ENCODE data around the gene COX7A2. TPM values are rescaled to one million over a fixed set of nuclear protein-coding genes. Genes with fewer than 3 reads are reported as not detected.

COX7A2 gene
- total RNA-seq, 1 experiment from 2014 or later = 516 TPM

GRCh38 chr6:75249837-75250236 is 6.2 kb upstream of the COX7A2 start:
- H3K56ac ChIP-seq (ENCODE audit: insufficient read length, low read depth, low read length) = no peak overlapping the region
- H4K20me1 ChIP-seq (ENCODE audit: control insufficient read depth, insufficient read depth, insufficient read length) = no peaks in the 10 kb centered on the region
- H3K79me2 ChIP-seq (ENCODE audit: insufficient read depth, low read length) = no peaks in the 10 kb centered on the region
- no peak overlapping the region for H3T11ph ChIP-seq (ENCODE audit: low read length)
- no peak overlapping the region for H2BK20ac ChIP-seq (ENCODE audit: low read depth, low read length, poor library complexity, severe bottlenecking)
- peaks cover 0 to 4% (median 3%) of the 10 kb centered on the region in 3 experiments; a peak in 2 of 7 replicates for H3K36me3 Mint-ChIP-seq (ENCODE audit: insufficient read depth in 1 of 3, low read depth in 3 of 3)
- peaks cover 5% of the 10 kb centered on the region; the same call in 1 of the 2 replicates for H3K4me1 ChIP-seq (ENCODE audit: insufficient read depth, low read length)
- peak overlapping the region; percentile 25 for H3K4me2 ChIP-seq (ENCODE audit: insufficient read depth, insufficient read length, low read length)
- peak overlapping the region; percentile 47 for H3K27ac ChIP-seq (ENCODE audit: insufficient read length, low read depth, low read length)
- H3K4me1 Mint-ChIP-seq = peaks cover 28 to 33% of the 10 kb centered on the region in 2 experiments
- H2BK15ac ChIP-seq (ENCODE audit: low read depth, low read length) = no peak overlapping the region
- no peaks in the 10 kb centered on the region for H3K27me3 ChIP-seq (ENCODE audit: insufficient read depth, low read length)
- peaks cover 3% of the 10 kb centered on the region; the same call in 1 of the 2 replicates for H3K27me3 Mint-ChIP-seq (ENCODE audit: low read depth)
- no peaks in the 10 kb centered on the region for H3K9me3 ChIP-seq (ENCODE audit: control insufficient read depth, low read depth, low read length)
- H4K8ac ChIP-seq (replicated peaks; ENCODE audit: insufficient read length, low read depth, low read length) = no peak overlapping the region
- H2AK5ac ChIP-seq (ENCODE audit: insufficient read length, low read length) = no peak overlapping the region
- H3K9ac ChIP-seq (ENCODE audit: extremely low read depth, insufficient read length, low read length) = no peak overlapping the region
- no peak overlapping the region for H2BK5ac ChIP-seq (ENCODE audit: insufficient read length, low read length)
- no peak overlapping the region for H2BK120ac ChIP-seq (ENCODE audit: low read depth, low read length, poor library complexity, severe bottlenecking)
- H3K4ac ChIP-seq (ENCODE audit: low read depth, low read length) = no peak overlapping the region
- TF ChIP-seq, protein P1, sequence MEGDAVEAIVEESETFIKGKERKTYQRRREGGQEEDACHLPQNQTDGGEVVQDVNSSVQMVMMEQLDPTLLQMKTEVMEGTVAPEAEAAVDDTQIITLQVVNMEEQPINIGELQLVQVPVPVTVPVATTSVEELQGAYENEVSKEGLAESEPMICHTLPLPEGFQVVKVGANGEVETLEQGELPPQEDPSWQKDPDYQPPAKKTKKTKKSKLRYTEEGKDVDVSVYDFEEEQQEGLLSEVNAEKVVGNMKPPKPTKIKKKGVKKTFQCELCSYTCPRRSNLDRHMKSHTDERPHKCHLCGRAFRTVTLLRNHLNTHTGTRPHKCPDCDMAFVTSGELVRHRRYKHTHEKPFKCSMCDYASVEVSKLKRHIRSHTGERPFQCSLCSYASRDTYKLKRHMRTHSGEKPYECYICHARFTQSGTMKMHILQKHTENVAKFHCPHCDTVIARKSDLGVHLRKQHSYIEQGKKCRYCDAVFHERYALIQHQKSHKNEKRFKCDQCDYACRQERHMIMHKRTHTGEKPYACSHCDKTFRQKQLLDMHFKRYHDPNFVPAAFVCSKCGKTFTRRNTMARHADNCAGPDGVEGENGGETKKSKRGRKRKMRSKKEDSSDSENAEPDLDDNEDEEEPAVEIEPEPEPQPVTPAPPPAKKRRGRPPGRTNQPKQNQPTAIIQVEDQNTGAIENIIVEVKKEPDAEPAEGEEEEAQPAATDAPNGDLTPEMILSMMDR (conservative IDR thresholded peaks at IDR 0.05) = no peak
- no peak overlapping the region for H3K14ac ChIP-seq (ENCODE audit: insufficient read depth, low read length)
- H2BK12ac ChIP-seq (ENCODE audit: insufficient read length, low read depth, low read length) = no peak overlapping the region
- no peaks in the 10 kb centered on the region for H3K79me1 ChIP-seq (ENCODE audit: insufficient read depth, low read depth, low read length, poor library complexity, severe bottlenecking)
- peak overlapping the region in 1 of 2 experiments; percentile 50; a peak in 2 of 5 replicates for H3K4me3 Mint-ChIP-seq
- H4K5ac ChIP-seq (ENCODE audit: insufficient read length, low read depth, low read length) = no peak overlapping the region
- peak overlapping the region in 2 of 3 experiments; percentile 87; a peak in 4 of 7 replicates for H3K27ac Mint-ChIP-seq
- H3K23ac ChIP-seq (ENCODE audit: insufficient read length, low read depth, low read length) = no peak overlapping the region
- H3K18ac ChIP-seq (ENCODE audit: insufficient read length, low read depth, low read length) = no peak overlapping the region
- H2AFZ ChIP-seq (ENCODE audit: low read length) = no peak overlapping the region
- H3K23me2 ChIP-seq (ENCODE audit: insufficient read length, low read depth, low read length, poor library complexity, severe bottlenecking) = no peaks in the 10 kb centered on the region
- no peak overlapping the region for H4K91ac ChIP-seq (ENCODE audit: insufficient read length, low read depth, low read length)
- no peaks in the 10 kb centered on the region for H3K9me3 Mint-ChIP-seq
- DNase-seq = no peak
